GM18873 (cell line): ENCODE measurements around the gene PDE4B.

Experiments
- ATAC-seq: cut with Tn5 transposase; IDR thresholded peaks from one replicate; pipeline ENCODE4 v1.9.1; 2021; ENCODE audit warnings: mild to moderate bottlenecking, moderate library complexity, moderate number of reproducible peaks; ENCODE audit not compliant: unreplicated experiment, low FRiP score

Gene PDE4B

DNA sequence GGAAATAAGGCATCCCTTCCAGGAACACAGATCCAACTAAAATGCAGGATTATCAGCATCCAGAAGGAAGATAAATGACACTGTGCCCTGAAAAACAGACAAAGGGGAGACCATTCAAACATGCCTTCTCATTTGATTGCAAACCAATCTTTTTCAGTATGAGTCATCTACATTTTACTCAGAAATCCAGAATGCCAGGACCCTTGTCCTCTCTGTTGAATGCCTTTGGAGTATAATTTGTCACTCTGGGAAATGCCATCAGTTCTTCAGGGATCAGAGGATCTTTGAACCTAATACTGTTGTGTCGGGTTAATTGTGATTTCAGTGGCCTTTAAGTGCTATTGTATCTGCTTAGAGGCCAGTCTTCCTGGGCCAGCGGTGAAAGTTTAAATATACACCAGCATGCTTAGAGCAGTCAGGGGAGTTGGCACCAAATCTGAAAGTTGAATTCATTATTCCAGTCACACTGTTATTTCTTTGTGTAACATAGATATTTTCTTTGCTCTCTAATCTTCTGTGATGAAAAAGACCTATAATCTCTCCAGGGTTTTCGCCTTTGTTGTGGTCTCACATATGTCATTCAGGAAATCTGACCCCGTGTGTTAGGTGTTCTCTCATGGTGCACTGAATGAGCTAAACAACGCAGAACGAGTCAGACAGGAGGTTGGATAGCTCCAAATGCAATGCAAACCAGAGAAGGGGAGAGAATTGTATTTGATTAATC is 376.4 kb downstream of the PDE4B start:
- ATAC-seq = no peak

DNA sequence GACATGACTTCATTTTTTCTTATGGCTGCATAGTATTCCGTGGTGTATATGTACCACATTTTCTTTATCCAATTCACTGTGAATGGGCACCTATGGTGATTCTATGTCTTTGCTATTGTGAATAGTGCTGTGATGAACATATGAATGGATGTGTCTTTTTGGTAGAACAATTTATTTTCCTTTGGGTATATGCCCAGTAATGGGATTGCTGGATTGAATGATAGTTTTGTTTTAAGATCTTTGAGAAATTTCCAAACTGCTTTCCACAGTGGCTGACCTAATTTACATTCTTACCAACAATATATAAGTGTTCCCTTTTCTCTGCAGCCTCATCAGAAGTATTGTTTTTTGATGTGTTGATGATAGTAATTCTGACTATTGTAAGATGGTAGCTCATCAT is 379.6 kb downstream of the PDE4B start:
- ATAC-seq = no peak

DNA sequence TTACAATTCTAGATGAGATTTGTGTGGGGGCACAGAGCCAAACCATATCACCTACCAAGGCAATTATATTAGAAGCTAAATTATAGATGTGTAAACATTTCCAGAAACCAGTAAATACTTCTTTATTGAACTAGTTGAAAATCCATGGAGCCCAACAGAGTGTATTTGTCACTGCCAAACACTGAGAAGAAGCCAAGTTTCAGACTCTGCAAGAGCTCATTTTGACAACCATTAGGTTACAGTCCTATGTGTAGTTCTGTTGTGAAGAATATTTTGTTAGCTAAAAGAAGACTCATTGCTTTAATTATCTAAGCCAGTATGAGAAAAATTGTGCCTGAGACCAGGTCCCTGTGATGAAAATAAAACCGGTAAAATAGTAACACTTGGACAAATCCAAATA is 382.4 kb downstream of the PDE4B start:
- no peak for ATAC-seq

DNA sequence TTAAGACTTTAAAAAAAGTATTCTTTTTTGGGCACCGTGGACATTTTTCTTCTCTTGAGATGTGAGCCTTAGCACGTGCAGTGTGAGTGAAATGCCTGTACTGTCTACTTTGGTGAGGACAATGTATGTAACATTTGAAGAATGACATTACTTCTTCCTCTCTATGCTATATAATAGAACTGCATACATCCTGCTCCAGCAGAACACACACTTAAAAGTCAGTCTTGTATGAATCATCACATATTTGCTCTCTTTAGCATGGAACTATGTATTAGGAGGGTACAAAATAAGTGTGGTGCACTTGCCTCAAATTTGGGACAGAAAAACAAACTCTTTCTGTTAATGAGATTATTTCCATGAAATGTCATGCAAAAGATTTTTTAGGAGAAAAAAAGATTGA is 382.9 kb downstream of the PDE4B start:
- no peak for ATAC-seq

DNA sequence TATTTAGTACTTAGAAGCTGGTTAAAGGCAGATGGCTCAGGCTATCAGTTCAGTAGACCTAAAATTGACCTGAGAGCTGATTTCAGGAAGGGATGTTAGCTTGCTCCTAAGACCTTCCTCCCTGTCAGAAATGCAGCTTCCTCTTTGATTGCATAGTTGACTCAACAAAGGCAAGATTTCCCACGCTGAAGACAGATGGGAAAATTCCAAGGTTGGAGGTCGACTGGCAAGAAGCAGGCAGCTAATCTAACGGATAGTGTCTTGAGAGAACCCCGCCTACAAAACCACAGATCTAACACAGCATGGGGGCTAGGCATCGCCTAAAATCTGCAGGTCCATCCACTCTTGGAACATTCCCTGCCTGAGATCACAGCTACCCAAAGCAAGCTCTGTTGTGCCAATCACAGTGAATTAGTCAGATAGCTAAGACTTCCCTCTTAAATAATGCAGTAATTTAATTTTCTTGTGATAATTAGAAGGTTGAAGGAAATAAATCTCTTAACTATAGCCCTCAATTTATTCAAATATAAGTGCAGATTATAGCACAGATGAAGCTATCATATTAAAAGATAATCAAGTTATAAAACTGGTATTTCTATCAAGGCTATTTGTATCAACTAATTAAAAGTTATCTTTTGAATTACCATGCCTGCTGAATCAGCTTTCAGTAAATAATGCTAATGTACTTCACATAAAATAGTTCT is 383.5 kb downstream of the PDE4B start:
- no peak for ATAC-seq

DNA sequence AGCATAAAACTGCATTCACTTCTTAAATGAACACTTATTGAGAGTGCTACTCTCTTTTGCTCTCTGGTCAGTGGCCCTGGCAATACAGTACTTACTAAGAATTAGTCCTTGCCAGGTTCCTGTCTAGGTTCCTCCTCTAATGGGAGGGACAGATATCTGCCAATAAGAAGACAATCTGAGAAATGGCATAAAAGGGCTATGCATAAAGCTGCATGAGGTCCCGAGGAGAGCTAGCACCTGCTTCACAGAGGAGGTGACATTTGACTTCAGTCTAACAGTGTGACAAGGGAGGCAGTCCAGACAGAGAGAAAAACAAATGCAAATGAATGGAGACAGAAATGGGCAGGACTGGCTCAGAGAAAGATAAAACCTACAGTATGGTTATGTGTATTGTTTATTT is 384.1 kb downstream of the PDE4B start:
- no peak for ATAC-seq

DNA sequence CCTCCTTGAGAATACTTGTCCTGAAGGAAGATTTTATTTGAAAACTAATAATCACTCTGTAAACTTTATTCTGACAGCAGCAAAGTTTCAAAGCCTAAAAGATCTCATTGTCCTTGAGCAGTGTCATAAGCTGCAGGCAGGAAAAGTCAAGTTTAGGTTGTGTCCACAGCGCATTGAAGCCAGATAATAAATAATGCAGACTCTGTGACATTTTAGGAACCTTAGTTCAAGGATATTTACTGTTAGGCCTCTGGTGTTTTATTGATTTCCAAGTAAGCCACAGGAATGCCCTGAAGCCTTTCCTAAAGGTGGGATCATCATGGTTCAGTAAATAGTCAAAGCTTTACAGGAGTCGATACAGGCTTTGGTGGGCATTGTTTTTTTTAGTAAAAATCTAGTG is 384.8 kb downstream of the PDE4B start:
- no peak for ATAC-seq

DNA sequence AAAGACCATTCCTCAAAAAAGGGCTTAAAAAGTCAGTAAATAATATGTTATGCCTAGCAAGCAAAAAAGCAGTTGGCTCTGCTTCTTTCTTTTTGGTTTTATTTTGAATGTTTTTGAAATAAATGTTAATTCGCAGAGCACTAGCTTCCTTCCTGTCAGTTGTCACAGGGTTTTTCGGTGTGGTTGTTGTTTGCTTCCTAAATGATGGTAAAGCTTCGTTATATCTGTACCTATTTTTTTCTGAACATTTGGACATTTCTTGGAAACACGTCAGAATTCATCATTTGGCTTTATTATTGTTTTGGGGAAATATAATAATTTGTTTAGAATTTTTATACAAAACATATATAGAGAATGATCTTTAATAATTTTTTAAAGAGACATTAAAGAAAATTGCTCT is 389.3 kb downstream of the PDE4B start:
- ATAC-seq = no peak

DNA sequence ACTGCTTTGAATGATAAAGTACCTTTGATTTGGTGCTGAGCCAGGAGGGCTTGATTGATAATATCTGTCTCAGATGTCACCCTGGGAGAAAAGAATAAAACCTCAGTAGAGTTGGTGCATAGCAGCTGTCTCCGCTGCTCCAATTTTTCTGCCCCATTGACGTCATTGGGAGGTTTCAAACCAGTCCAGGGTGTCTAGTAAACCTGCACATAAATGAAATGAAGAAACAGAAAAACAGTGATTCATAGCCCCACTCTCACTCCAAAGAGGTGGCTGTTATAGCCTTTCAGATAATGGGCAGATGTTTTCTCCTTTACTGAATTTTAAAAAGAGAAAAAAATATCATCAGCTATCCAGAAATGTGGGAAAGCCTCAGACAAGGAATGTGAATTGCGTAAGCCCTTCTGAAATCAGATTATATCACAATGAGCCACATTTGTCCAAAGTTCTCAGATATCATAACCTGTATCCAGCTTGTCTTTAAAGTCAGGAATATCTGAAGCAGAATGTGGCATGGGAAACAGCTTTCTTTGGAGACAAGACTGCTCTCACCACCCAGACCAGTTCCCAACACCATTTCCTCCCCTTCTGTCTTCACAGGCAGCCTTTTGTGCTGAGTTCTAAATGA is 390.0 kb downstream of the PDE4B start:
- no peak for ATAC-seq

DNA sequence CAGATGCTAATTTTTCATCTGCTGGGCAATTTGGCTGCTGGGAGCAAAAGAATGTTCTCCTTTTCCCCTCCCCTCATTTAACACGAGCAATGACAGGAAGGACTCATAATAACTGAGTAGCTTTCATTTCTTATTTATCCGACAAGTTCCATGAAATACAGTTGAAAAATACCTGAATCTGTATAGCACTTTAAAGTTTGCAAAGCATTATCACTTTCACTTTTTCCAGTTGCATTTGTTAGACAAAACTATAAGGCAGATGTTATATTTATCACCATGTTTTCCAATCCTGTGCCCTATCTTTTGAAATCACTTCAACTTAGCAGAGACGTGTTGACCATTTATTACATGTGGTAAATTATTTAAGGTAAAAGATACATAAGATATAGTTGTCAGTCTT is 390.7 kb downstream of the PDE4B start:
- no peak for ATAC-seq

DNA sequence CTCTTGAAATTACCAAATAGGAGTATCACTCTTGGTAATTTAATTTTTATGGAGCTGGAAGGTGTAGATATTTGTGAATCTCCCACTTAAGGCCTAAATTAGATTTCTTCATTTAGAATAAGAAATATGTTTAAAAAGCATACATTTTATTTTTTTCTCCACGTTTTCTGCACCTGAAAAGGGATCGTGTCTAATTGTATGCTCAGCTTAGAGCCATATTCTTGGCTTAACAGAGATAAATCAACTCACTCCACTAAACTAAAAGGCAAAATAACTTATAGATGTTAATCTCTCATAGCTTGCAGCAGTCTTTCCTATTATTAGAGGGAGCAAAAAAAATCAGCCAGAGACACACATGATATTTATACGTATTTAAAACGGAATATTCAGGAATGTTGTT is 404.4 kb downstream of the PDE4B start:
- ATAC-seq = no peak

DNA sequence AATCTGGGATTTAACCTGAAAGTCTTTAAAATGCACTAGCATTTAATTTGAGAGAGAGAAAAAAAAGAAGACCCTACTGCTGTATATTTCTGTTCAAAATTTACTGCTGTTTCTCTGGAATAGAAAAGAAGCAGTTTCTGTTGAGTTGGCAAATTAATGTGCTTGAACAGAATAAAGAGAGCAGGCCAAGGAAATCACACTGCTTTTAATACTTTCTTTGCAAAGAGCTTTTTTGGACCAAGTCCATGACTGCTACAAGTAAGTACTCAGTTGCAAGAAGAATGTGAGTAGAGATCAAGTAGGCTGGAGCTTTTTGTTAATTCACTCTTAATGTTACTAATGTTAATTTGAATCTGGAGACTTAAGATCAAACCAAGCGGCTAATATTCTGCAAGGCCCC is 405.1 kb downstream of the PDE4B start:
- no peak for ATAC-seq

DNA sequence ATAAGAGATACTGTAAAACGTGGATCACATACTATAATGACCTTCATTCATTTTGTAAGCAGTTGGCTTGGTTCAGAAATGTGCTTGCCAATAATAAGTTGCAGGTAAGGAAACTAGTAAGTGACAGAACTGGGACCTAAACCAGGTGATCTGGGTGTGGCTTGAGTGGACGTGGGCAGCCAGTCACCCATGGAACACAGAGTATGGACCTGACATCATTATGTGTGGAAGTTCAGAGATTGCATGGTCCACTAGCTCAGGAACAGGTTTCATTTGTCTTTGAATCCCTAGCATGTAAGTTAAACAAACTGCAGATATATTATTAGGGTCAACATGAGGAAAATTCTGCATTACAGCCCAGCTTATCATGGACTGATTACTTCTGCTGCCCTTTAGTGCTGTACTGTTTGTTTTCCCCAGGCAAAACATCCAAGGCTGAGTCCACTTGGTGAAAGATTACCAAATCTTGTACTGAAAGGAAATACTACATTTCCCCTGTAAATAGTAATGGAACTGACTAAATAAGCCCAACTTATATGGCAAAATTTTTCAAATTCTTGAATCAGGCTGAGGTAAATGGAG is 414.0 kb downstream of the PDE4B start:
- no peak for ATAC-seq

DNA sequence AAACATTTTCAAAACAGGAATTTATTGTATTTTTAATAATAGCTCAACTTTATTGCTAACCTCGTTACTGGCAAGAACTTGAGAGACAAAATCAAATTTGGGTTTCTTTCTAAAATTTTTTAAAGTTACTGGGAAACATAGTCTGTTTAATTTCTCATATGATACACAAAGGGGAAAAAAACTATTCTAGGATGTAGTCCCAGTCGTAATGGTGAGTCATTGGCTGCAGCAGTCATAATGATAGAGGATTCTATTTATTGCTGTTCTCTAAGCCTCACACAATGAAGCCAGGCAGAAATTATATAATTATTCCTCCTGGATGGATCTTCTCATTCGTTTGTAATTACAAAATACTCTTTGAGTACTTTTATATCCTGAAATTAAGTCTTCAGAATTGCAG is 414.8 kb downstream of the PDE4B start:
- no peak for ATAC-seq

DNA sequence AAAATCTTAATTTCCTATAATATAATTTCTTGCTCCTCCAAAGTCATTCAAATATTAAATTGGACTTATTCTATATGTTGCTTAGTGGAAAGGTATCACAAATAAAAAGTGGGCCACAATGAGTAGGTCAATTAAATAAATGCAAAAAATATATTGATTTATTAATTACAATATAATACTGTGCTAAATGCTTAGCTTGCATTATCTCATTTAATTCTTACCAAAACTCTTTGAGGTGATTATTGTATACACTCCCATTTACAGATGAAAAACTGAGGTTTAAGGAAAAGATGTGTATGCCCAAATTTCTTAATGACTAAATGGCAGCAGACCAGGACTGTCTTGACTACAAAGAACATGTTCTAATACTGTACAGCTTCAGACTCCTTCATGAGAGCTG is 415.9 kb downstream of the PDE4B start:
- no peak for ATAC-seq

DNA sequence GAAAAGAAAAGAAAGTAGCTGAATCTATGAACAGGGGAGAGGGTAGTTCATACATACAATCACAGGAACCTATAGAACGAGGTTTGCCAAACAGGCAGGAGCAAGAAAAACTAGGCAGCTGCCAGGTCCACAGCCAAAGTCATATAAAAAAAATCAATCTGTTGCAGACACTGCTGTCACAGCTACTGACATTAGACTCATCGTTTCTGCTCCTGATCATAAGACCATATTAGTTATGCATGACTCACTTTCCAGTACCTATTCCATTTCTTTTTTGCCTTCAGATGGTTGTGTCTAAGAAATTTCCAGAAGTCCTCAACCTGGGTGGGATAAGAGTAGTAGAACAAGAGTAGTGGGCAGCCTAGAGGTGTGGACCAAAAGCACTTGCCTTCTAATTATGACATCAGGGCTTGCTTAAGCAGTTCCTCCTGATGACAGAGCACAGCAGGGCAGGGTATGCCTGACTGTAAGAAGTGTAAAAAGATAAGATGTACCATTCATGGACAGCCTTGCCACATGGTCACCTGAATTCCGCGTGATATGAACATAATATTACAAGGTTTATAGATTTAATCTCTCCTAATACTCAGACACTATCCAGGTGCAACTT is 418.0 kb downstream of the PDE4B start:
- ATAC-seq = no peak

DNA sequence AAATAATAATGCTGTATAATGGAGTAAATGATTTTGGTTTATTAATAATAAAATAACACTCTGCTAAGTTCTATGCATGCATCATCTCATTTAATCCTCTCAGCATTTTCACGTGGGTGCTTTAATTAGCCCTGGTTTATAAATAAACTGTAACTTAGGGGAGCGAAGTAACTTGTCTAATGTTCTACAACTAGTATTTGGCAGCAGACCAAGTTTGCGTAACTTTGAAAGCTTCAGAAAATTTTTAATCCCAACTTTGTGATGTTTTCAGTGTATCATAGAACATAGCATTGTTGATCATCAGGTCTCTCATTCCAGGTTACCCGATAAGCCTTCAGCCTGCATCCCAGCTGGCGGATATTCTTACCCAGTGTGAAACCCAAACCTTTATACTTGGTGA is 418.8 kb downstream of the PDE4B start:
- ATAC-seq = no peak

DNA sequence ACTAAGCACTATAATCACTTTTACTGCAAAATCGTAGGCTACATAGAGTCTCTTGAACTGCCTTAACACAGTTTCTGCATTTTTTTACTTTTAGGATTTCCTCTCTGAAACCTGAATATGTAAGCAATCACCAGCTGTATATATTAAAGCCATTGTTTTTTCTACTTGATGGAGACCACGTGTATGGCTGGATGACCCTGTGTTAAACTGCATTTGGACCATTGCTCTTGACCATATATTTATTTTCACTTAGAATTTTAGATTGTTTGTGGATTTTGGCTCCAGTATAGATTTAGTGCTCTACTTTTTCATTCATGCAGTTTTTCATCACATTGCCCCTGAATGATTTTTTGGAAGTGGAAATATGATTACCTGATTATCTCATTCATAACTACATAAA is 420.8 kb downstream of the PDE4B start:
- no peak for ATAC-seq

DNA sequence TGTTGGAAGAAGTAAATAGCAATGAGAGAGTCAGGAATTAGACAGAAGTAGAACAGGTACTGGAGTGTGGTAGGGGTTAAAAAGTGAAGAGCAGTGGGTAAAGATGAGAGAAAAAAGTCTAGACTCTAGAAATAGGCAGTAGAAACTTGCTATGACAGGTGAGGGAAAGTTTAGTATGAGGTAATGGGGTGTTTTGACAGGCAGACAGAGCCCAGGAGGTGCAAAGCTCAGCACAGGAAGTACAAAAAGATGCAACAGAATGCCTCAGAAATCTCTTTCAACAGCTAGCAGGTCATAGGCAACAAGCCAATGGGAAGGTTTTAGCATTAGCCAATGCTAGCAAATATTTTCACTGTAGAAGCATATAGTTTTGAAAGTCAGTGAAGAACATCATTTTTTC is 422.2 kb downstream of the PDE4B start:
- ATAC-seq = no peak

DNA sequence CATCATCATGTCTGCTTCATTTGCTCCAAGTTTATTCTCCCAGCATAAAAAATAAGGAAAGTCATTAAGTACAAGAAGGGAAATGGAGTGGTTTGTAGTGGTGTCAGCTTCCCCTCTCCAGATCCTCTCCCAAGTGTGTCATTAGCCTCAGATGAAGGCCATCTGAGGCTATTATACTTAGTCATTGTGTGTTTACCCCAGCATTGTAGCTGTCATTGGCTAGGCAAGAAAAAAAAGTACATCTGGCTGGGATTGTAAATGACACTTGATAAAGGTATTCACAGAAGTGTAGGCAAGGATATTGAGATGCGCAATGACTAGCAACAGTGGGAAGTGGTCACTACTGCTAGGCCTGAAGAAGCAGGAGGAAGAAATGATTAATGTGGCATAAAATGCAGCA is 424.3 kb downstream of the PDE4B start:
- ATAC-seq = no peak

DNA sequence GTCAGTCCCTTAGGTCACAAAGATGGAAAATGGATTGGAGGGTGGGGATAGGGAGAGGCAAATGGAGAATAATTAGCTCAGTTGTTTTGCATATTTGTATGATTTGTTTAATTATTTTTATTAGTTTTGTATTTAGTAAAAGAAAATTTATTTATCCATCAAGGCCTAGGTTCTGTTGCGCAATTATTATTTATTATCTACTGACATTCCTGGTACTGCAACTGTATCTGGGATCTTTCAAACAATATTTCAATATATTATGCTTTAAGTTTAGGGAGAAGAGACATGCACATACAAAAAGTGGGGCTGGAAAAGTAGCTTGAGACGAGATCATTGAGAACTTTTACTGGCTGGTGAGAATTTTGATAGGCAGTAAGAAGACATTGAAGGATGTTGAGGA is 424.9 kb downstream of the PDE4B start:
- ATAC-seq = no peak
